OCI-LY3 (cell line): ENCODE data around the gene JDP2.

Experiments used
- H2AFZ ChIP-seq: fragments of 200-600, 300-600 bp; shearing (Covaris generic); 2 replicates; pipeline ENCODE4 v1.6.0; 2014; ENCODE audit warnings: antibody characterized with exemption, low read depth, low read length
- H3K27ac ChIP-seq: fragments of 200-600, 300-600 bp; sonication (generic); 2 replicates; pipeline ENCODE4 v1.5.1; 2014; ENCODE audit warnings: mild to moderate bottlenecking, low read length, moderate library complexity, mixed read lengths
- H3K27me3 ChIP-seq: fragments of 200-600, 300-600 bp; sonication (generic); 2 replicates; pipeline ENCODE4 v1.6.1; 2014; ENCODE audit warnings: low read depth, low read length, mixed read lengths
- H3K36me3 ChIP-seq: fragments of 200-600, 300-600 bp; sonication (generic); replicated peaks from 2 replicates; pipeline ENCODE3; 2014; ENCODE audit warnings: low read depth, low read length, mixed read lengths
- H3K4me1 ChIP-seq: fragments of 300-600, 200-600 bp; sonication (generic); 2 replicates; pipeline ENCODE4 v1.6.1; 2014; ENCODE audit warnings: low read length, mixed read lengths
- H3K4me2 ChIP-seq: fragments of 200-600, 300-600 bp; sonication (generic); 2 replicates; pipeline ENCODE4 v1.6.1; 2014; ENCODE audit warnings: low read length, mixed read lengths
- H3K4me3 ChIP-seq: fragments of 300-600, 200-600 bp; sonication (generic); 2 replicates; pipeline ENCODE4 v1.5.1; 2014; ENCODE audit warnings: antibody characterized with exemption, mild to moderate bottlenecking, low read length, moderate library complexity
- H3K79me2 ChIP-seq: fragments of 300-600, 200-600 bp; shearing (Covaris generic); 2 replicates; pipeline ENCODE4 v1.6.1; 2014; ENCODE audit warnings: mild to moderate bottlenecking, low read length, mixed read lengths
- H3K9ac ChIP-seq: fragments of 300-600, 200-600 bp; shearing (Covaris generic); 2 replicates; pipeline ENCODE4 v1.6.0; 2014; ENCODE audit warnings: mild to moderate bottlenecking, low read length, moderate library complexity
- H3K9me3 ChIP-seq: fragments of 200-600, 300-600 bp; shearing (Covaris generic); 2 replicates; pipeline ENCODE4 v1.6.1; 2014; ENCODE audit warnings: low read length, mixed read lengths; ENCODE audit not compliant: insufficient read depth
- H4K20me1 ChIP-seq: fragments of 200-600, 300-600 bp; sonication (generic); 2 replicates; pipeline ENCODE4 v1.6.1; 2016; ENCODE audit warnings: low read length, mixed read lengths; ENCODE audit not compliant: insufficient read depth
- EZH2phosphoT487 ChIP-seq: fragments of 200-600 bp; shearing (Covaris generic); IDR thresholded peaks from 2 replicates; pipeline ENCODE4 v1.6.1; 2018; ENCODE audit warnings: antibody characterized with exemption, mixed run types, low read depth
- TF ChIP-seq, protein P1 (sequence below): fragments of 200-600, 300-600 bp; sonication (generic); IDR thresholded peaks from 2 replicates; pipeline ENCODE4 v1.5.1; 2014; ENCODE audit warnings: antibody characterized with exemption, low read length, low read depth

The JDP2 gene

GRCh38 chr14:75399321-75399720 lies 28.5 kb upstream of the JDP2 start:
- Histone ChIP-seq H3K36me3 (no peaks in the 10 kb centered on the region), H3K27me3 (peaks cover 3% of the 10 kb centered on the region; the same call in 1 of the 2 replicates), H3K79me2 (no peaks in the 10 kb centered on the region), H3K9me3 (no peaks in the 10 kb centered on the region), H3K27ac (no peak overlapping the region), H3K9ac (no peak overlapping the region), H3K4me2 (no peak overlapping the region), H3K4me1 (no peaks in the 10 kb centered on the region), H4K20me1 (no peaks in the 10 kb centered on the region), H2AFZ (no peak overlapping the region), H3K4me3 (no peak overlapping the region)
- TF ChIP-seq EZH2phosphoT487 = no peak
- TF ChIP-seq, protein P1, sequence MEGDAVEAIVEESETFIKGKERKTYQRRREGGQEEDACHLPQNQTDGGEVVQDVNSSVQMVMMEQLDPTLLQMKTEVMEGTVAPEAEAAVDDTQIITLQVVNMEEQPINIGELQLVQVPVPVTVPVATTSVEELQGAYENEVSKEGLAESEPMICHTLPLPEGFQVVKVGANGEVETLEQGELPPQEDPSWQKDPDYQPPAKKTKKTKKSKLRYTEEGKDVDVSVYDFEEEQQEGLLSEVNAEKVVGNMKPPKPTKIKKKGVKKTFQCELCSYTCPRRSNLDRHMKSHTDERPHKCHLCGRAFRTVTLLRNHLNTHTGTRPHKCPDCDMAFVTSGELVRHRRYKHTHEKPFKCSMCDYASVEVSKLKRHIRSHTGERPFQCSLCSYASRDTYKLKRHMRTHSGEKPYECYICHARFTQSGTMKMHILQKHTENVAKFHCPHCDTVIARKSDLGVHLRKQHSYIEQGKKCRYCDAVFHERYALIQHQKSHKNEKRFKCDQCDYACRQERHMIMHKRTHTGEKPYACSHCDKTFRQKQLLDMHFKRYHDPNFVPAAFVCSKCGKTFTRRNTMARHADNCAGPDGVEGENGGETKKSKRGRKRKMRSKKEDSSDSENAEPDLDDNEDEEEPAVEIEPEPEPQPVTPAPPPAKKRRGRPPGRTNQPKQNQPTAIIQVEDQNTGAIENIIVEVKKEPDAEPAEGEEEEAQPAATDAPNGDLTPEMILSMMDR = no peak

DNA sequence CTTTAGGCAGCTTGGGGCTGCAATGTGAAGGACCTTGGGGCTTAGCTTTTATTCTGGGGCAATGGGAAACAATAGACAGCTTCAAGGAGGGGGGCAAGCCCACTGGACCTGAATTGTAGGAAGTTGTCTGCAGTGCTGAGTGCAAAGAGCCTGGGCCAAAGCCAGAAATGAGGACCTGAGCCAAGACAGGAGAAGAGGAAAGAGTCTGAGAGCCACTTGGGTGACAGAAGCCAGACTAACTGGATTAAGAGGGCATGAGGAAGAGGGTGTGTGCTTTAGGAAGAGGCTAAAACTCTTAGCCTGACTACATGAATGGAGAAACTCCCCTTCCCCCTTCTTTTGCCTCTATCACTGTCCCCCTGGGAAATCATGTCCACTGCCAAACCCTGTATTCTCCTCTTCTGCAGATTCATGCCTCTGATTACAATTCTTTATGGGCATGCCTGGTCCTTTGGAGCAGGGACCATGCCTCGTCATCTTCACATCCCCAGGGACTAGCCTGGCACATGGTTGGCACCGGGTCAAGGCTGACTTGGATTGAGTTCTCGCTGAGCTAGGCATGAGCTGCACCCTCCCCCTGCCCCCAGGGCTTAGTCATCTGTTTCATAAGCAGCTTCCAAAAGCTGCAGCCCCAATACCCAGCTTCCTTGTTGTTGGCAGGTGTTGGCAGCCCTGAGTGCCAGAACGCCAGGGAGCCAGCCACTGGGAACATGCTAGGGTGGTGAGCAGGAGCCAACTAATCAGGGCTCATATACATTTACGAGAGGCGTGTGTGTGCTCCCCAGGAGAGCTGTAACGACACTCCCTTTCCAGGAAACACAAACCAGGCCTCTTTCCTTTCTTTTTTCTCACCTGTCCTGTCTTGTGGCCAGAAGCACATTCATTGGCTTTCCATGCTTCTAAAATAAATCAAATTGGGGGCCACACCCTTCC lies 27.7 kb upstream of the JDP2 start:
- Histone ChIP-seq H3K36me3 (no peaks in the 10 kb centered on the region), H4K20me1 (no peaks in the 10 kb centered on the region), H3K4me1 (no peaks in the 10 kb centered on the region), H3K79me2 (no peaks in the 10 kb centered on the region), H3K4me2 (no peak overlapping the region), H3K9me3 (no peaks in the 10 kb centered on the region), H3K9ac (no peak overlapping the region), H2AFZ (no peak overlapping the region), H3K27me3 (no peaks in the 10 kb centered on the region; the same call in 1 of the 2 replicates), H3K27ac (no peak overlapping the region), H3K4me3 (no peak overlapping the region)
- TF ChIP-seq, protein P1 = no peak
- TF ChIP-seq EZH2phosphoT487 = no peak

- no peaks in the 10 kb centered on the region for H3K9me3 ChIP-seq
- H3K36me3 ChIP-seq = no peaks in the 10 kb centered on the region
- H3K4me1 ChIP-seq = no peaks in the 10 kb centered on the region
- H3K27me3 ChIP-seq = no peaks in the 10 kb centered on the region
- no peak overlapping the region for H3K9ac ChIP-seq
- TF ChIP-seq, protein P1 = no peak
- no peak for TF ChIP-seq EZH2phosphoT487
- H3K79me2 ChIP-seq = no peaks in the 10 kb centered on the region
- no peak overlapping the region for H3K4me3 ChIP-seq
- no peak overlapping the region for H3K27ac ChIP-seq
- no peak overlapping the region for H2AFZ ChIP-seq
- H4K20me1 ChIP-seq = no peaks in the 10 kb centered on the region
- no peak overlapping the region for H3K4me2 ChIP-seq
Measured at GRCh38 chr14:75401361-75401760, 26.5 kb upstream of the JDP2 start.

- no peak overlapping the region for H3K27ac ChIP-seq
- H3K9me3 ChIP-seq = no peaks in the 10 kb centered on the region
- no peaks in the 10 kb centered on the region for H3K79me2 ChIP-seq
- no peaks in the 10 kb centered on the region for H3K36me3 ChIP-seq
- no peak overlapping the region for H3K9ac ChIP-seq
- H3K4me2 ChIP-seq = no peak overlapping the region
- H3K4me1 ChIP-seq = no peaks in the 10 kb centered on the region
- H3K4me3 ChIP-seq = no peak overlapping the region
- H3K27me3 ChIP-seq = no peaks in the 10 kb centered on the region
- no peaks in the 10 kb centered on the region for H4K20me1 ChIP-seq
- no peak overlapping the region for H2AFZ ChIP-seq
- TF ChIP-seq, protein P1 = no peak
Measured at GRCh38 chr14:75402867-75403413, 24.9 kb upstream of the JDP2 start.
